C4-2B (cell line): ENCODE data around the gene WDFY2.

ENCODE experiments used
- H3K27ac ChIP-seq: fragments of 450-650 bp; 2 replicates; pipeline ENCODE4 v1.5.1; 2017
- CTCF ChIP-seq: fragments of 450-650 bp; conservative IDR thresholded peaks from 2 replicates; pipeline ENCODE4 v1.5.1; 2017; ENCODE audit warnings: mild to moderate bottlenecking
- ZFX ChIP-seq: fragments of 450-650 bp; IDR thresholded peaks from 2 replicates; pipeline ENCODE4 v1.6.1; 2017

WDFY2 gene

GRCh38 chr13:51765142-51765515 lies 180.9 kb downstream of the WDFY2 start:
- H3K27ac ChIP-seq, result no peak overlapping the region
- TF ChIP-seq ZFX (no peak), CTCF (no peak)

- H3K27ac ChIP-seq, result no peak overlapping the region
- TF ChIP-seq CTCF (no peak; the same call in 1 of the 2 replicates), ZFX (no peak)
Measured at GRCh38 chr13:51767100-51767499, 182.8 kb downstream of the WDFY2 start.

- no peak for TF ChIP-seq CTCF
- no peak for TF ChIP-seq ZFX
- no peak overlapping the region for H3K27ac ChIP-seq
Measured at GRCh38 chr13:51768378-51768921, 184.2 kb downstream of the WDFY2 start.

- TF ChIP-seq ZFX (no peak), CTCF (no peak)
- no peak overlapping the region for H3K27ac ChIP-seq
Measured at GRCh38 chr13:51768976-51769375, 184.7 kb downstream of the WDFY2 start.

GRCh38 chr13:51769455-51770127 lies 185.3 kb downstream of the WDFY2 start:
- no peak overlapping the region for H3K27ac ChIP-seq
- TF ChIP-seq CTCF (no peak), ZFX (no peak)

- no peak for TF ChIP-seq CTCF
- no peak for TF ChIP-seq ZFX
- H3K27ac ChIP-seq, result no peak overlapping the region
Measured at GRCh38 chr13:51770160-51770559, 185.9 kb downstream of the WDFY2 start.

- H3K27ac ChIP-seq, result no peak overlapping the region
- TF ChIP-seq CTCF (no peak), ZFX (no peak)
Measured at GRCh38 chr13:51770681-51771417, 186.6 kb downstream of the WDFY2 start.
